Measurements from ENCODE around the gene CACNA2D3.

The CACNA2D3 gene

DNA sequence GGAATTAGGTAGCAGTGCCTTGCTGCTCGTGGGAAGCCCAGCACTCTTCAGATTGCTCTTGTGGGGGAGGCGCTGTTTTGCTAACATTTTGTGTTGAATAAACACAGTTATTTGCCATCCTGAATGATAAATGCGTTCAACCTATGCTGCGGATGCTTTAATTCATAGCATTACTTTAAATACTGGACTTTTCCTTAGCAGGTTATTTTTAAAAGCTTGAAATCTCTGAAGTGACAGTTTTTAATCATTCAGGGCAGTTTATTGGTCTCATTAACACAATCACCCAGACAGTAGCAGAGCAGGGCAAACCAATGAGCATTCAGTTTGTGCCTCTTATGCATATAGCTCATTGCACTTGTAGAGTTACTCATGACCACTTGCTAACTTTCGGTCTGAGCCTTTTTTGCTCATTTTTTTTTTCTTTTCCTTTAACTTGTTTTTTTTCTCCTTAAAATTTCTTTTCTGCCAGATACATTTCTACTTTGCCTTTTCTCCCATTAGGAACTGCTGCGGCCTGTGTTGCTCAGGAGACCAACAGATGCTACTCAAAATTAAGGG is 5.2 kb downstream of the CACNA2D3 start:
- no peak for DNase-seq (ENCODE audit: low read depth, low spot score)

DNA sequence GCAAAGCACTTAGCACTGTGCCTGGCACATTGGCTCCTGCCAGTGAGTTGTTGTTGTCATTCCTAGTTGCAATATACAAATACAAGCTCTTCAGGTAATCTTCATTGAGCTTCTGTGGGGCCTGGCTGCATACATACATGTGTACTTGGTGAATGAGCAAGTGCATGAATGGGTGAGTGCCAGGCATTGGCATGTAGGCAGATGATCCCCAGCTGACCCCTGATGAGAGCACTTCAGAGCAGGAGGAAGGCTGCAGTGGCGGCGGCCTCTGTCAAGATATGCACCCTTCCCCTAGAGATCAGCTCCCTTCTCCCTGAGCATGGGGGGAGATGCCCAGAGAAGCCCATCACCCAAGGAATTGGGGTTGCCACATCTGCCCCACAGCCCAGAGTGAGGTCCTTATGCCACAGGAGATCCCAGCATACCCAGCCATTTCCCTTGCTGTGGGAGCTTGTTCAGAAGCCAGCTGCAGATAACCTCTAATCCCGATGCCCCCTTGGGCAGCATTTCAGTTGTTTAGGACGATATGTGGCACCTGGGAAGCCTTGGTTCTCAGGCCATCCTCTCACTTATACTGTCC is 8.8 kb downstream of the CACNA2D3 start:
- DNase-seq (ENCODE audit: low read depth, low spot score): no peak

DNA sequence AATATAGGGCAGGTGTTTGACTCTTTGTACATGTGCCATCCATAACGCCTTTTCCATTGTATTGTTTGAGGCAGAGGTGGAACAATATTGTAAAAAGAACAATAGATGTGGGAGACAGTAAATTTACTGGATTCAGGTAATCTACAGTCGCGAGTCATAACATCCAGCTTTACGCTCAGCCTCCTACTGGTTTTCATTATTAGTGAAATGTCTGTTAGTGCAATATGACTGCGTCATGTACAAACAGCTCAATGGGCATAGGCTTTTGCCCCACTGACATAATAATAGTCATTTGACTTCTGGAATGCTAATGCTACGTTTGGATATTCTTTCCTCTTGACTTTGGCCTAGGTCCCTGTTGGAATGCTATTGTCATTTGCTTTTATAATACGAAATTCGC is 9.5 kb downstream of the CACNA2D3 start:
- no peak for DNase-seq (ENCODE audit: low read depth, low spot score)

DNA sequence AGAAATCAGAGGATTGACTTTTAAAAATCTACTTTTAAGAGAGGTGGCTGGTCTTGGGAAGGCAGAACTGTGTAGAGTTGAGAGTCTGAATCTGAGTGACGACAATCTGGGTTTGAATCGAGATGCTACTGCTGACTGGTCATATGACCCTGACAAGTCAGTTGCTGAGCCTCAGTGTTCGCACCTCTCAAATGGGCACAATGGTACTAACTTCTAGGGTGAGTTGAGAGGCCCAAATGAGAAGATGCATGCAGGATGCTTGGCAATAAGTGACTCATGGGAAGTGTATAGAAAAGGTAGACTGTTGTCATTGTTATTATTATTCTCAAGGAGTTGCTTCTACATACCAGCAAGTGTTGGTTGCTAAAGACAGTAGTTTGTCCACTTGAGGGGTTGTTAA is 10.3 kb downstream of the CACNA2D3 start:
- no peak for DNase-seq (ENCODE audit: low read depth, low spot score)

DNA sequence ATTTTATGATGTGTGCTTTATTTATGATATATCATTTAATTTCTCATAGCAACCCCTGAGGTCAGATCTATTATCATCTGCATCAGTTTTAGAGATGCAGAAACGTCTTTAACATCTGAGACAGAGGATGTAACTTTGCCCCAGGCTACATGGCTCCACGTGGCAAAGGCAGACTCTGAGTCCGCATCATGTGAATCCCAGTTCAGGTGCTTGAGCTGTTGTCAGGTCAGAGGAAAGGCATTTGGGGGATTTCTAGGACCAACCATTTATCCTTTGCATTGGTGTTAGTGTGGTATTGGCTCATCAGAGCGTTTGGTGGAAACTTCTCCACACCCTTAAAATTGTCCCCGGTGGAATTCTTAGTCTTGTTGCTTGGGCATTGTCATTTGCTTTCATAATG is 10.8 kb downstream of the CACNA2D3 start:
- DNase-seq (ENCODE audit: low read depth, low spot score): no peak

DNA sequence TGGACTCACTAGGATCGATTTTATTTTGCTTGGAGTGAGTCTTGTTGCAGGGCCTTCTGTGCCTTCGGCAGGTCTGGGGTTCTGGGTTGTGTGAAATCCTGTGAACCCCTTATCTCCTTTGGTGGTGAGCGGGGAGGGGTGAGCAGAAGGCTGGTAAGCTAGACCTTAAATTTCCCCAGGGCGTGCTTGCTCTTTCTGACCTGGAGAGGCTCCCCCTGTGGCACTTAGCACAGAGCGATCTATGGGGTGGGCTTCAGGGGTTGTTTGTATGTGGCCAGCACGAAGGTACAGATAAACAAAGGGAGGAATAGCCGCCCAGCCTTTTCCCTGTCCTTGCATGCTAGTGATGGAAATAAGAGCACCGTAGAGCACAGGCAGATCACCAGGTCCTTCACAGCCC is 11.8 kb downstream of the CACNA2D3 start:
- no peak for DNase-seq (ENCODE audit: low read depth, low spot score)

DNA sequence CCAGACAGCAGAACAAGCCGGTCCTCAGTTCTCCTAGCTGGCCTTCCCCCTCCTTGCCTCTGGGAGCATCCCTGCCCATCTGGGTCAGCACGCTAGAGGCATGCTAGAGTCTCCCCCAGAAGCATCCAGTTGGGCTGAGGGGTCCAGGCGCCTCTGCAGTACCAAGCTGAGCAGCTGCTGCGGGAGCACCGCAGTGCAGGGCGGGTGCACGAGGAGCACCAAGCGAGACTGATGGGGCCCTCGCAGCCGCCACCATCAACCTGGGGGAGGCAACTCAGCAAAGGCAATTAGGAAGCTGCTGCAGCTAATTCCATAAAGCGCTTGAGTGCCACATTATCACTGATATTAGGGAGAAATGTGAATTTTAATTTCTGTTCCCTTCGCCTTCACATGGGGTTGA is 12.4 kb downstream of the CACNA2D3 start:
- no peak for DNase-seq (ENCODE audit: low read depth, low spot score)

DNA sequence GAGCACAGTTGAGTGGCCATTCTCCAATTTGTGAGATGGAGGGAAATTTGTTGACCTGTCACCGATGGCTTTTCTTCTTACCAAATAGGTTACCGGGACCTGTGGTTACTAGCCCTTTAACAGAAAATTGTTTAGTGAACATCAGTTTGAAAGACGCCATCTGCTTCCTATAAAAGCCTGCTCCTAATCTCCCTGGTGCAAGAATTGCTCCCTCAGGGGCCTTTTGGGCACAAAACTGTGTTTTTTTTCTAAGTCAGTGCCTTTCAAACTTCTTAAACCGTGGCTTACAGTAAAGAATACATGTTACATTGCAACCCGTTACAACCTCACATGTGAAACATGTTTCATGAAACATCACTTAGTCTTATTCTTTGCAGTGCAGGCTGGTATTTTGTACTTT is 15.0 kb downstream of the CACNA2D3 start:
- no peak for DNase-seq (ENCODE audit: low read depth, low spot score)

DNA sequence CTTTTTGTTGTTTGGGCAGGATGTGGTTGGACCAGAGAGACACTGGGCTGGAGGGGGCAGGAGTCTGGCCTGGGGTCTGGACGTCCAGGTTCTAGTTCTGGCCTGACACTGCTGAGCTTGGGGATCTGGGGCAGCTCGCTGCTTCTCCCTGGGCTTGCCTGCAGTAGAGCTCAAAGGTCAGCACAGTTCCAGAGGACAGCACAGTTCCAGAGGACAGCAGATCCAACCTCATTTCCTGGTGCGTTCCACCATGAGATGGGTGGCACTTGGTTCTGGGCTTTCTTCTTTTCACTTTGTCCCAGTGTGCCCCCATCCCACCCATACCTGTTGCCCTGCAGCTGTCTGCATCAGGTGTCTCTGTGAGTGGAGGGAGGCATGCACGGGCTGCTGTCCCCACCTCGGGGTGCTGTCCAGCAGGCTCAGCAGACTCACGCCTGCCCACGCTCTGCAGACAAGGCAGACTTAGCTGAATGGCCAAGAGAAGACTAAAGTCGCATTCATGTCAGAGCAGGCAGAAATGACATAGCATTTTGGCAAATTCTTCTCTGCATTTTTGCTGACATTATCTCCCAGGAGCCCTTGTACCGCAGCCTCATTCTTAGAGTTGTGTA is 16.7 kb downstream of the CACNA2D3 start:
- no peak for DNase-seq (ENCODE audit: low read depth, low spot score)

DNA sequence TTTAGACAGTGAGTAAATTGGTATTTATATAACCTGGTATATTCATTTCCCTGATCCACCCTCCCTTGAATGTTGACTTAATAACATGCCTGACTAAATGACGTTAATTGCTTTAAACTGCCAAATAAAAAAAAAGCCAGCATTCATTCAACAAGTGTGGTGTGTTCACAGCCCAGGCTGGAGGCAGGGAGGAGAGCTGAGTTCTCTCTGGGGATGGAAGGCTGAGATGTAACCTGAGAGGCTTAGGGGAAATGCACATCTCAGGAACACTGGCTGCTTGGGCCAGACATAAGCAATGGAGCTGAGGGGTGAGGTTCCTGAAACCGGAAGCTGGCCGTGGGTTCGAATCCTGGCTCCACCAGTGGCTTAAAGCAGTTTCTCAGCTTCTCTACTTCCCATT is 17.3 kb downstream of the CACNA2D3 start:
- DNase-seq (ENCODE audit: low read depth, low spot score): no peak

DNA sequence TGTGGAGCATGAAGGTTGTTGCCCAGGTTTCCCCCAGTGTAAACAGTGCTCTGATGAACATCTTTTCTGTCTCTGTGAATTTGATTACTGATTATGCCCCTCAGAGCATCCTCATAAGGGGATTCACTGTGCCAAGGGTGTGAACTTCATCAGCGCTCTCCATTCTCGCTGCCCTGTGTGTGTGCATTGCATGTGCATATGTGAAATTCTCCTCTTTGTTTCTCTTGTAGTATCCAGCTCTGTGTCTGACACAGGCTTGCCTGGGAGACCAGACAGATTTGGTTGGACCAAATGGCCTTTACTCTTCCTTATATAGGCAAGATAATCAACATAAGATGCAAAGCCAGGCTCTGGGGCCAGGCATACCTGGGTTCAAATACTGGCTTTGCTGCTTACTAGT is 21.9 kb downstream of the CACNA2D3 start:
- DNase-seq (ENCODE audit: low read depth, low spot score): no peak

DNA sequence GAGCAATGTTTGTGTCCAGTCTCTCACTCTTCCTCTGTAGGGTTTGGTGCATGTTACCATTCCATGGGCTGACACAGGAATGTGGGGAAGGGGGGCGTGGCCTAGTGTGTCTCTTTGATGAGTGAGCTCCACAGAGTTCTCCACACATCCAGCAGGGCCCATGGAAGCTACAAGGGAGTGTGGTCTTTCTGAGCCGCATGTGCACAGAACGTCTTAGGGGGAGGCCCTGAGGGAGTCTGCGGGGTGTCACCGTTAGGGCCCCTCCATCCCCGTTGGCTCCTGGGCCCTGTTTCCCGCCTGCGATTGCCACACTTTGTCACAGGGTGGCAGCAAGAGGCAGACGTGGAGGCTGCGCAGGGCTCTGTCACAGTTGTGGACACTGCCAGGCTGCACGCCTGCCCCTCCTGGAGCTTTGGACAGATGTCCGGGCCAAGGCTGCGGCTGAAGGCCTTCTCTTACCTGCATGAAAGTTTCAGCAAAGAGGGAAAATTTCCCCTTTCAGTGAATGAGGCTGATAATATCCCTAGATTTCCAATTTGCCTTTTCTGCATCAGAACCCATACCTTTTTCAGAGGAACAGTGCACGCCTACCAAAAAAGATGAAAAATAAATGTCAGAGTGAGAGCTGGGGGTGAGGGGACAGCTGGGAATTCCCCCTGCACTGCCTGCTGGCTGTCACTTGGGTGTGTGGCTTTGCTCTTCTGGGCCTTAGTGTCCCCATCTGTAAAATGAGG is 24.3 kb downstream of the CACNA2D3 start:
- no peak for DNase-seq (ENCODE audit: low read depth, low spot score)

DNA sequence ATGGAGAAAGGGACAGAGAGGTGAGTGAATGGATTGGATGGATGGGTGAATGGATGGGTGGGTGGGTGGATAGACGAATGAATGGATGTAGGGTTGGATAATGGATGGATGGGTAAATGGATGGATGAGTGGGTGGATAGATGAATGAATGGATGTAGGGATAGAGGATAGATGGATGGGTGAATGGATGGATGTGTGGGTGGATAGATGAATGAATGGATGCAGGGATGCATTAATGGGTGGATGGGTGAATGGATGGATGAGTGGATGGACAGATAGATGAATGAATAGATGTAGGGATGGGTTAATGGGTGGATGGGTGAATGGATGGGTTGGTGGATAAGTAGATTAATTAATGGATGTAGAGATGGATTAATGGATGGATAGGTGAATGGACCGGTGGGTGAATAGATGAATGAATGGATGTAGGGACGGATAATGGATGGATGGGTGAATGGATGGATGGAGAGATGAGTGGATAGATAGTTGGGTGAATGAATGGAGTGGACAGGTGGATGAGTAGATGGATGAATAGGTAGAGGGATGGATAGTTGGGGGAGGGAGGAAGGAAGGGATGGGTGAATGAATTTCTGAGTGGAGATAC is 28.6 kb downstream of the CACNA2D3 start:
- no peak for DNase-seq (ENCODE audit: low read depth, low spot score)

DNA sequence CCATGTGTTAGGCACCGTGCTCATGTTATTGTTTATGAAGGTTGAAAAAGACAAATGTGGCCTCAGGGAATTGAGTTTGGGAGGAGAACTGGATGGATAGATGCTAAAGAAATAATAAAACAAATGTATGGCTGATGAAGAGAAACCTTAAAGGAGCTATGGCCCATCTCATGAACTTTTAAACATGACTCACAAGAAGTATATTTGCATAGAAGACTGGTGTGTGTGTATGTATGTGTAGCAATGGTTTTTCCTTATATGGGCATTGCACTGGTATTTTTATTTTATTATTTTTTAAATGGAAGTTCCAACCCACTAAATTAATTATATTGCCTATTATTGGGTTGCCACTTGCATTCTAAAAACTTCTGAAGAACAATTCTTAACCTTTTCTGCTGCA is 31.1 kb downstream of the CACNA2D3 start:
- DNase-seq (ENCODE audit: low read depth, low spot score): no peak

DNA sequence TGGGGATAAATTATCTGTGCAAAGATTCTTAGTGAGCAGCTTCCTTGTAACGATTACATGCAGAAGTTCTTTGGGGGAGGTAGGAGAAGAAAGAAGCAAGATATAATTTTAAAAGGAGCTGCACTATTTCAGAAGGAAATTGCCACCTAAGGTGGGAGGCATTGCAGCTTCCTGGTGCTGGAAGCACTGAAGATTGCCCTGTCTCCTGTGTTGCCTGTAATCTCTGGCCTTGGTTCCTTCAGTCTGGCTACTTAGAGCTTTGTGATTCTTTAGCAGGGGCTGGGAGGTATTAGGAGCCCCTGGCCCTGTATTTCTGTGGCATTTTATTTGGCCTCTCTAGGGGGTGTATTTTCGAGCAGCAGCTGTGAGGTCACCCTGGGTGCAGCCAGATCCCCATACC is 35.5 kb downstream of the CACNA2D3 start:
- no peak for DNase-seq (ENCODE audit: low read depth, low spot score)

DNA sequence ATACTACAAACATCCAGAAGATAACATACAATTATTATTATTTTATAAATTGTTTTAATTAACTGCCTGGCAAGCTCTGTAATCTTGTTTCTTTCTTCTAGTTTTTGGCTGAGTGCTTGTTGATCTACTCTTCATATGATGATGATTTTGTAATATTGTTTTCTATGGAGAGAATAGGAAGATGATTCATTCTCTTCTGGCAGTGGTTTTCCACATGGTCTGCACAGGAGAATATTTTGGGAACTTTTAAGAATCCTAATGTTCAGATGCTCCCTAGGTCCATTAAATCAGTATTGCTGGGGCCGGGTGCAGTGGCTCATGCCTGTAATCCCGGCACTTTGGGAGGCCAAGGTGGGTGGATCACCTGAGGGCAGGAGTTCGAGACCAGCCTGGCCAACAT is 37.6 kb downstream of the CACNA2D3 start:
- no peak for DNase-seq (ENCODE audit: low read depth, low spot score)

DNA sequence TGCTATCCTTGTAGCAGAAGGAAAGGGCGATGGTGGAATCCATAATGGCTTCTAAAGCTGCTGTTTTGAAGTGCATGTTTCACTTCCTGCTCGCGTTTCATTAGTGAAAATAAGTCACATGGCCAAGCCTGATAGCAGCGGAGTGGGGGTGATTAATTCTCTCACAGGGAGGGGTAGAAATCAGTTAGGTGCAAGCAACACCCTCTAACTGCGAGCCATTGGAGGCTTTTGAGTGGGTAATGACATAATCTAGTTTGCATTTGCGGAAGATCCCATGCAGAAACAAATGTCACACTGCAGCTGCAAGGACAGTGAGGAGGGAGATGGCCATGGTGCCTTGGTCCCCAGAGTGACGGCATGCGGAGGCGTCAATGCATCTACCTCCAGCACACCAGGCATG is 41.1 kb downstream of the CACNA2D3 start:
- no peak for DNase-seq (ENCODE audit: low read depth, low spot score)

DNA sequence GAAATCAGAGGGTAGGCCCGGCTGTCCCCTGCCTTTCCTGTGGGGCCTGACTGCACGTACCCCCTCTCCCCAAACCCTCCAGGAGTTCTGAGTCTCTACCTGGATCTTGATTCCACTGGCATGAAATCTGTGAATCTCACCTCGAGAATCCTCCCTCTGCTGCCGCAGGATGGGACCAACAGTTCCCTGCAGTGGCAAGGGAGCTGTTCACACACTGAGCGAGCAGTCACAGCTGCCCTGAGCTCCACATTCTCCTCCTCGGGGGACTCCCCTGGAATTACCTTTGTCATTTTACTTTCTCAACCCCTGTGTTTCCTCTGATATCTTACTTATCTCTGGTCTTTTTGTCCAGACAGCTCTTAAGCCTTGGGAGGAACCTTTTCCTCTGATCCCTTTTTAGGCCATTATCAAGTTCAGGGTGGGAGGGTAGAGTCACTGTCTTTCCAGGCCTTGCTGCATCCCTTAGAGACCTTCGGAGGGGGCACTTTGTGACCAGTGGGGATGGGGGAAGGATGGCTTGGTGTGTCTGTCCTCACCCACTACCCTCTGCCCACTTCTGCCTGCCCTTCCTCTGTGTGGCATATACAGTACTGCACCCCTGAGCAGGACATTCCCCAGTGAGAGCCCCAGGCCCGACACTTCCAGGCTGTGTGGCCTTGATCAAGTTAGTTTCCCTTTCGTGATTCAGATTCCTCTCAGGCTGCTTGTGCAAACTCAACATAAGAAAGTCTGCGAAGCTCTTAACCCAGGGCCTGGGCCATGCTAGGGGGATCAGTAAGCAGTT is 42.0 kb downstream of the CACNA2D3 start:
- no peak for DNase-seq (ENCODE audit: low read depth, low spot score)

DNA sequence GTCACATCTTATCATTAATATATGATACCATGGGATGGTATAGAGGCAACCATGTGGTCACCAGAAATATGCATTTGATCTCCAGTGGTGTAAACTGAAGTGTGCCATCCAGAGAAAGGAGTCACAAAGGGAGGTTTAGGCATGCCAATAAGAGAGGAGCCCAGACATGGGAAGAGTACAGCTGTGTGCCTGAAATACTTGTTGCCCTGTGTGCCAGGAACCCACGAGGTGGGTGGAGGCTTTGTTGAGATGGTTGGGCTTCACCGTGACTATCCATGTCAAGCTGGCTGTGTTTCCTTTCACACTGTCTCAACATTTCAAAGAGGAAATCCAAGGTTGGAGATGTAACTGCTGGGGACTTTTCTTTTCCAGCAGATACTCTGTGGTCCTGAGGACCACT is 43.5 kb downstream of the CACNA2D3 start:
- DNase-seq (ENCODE audit: low read depth, low spot score): no peak

DNA sequence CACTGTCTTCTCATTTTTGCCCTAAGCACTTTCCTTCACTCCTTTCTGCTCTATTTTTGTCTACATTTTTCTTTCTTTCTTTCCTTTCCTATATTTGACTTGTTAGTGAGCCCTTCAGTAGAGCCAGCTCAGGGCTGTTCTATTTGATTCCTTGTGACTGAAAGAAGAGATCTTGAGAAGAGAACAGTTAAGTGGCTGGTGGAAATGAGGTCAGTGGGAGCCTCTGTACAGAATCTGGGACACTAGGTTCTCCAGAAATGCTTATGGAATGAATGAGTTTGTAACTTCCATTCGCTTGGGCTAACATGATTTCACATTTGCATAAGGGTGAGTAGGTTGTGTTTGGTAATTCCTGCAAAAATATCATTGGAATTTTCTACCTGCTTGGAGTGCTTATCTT is 45.6 kb downstream of the CACNA2D3 start:
- DNase-seq (ENCODE audit: low read depth, low spot score): no peak

DNA sequence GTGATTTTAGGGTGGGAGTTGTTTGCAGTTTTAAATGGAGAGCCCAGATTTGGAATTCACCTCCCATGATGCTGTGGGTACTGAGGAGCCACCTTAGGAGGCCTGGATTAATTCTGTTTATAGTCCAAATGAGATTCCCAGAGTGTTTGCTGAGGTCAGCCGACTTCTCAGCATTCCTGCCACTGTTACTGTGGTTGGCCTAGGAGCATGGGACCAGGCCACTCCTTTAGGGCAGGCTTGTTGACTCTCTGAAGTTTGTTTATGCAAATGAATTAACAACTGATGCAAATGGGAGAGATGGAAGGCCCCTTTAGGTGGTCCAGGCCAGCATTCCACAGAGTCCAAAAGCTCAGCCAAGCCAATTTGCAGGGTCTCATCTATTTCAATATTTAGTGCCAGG is 46.1 kb downstream of the CACNA2D3 start:
- no peak for DNase-seq (ENCODE audit: low read depth, low spot score)

DNA sequence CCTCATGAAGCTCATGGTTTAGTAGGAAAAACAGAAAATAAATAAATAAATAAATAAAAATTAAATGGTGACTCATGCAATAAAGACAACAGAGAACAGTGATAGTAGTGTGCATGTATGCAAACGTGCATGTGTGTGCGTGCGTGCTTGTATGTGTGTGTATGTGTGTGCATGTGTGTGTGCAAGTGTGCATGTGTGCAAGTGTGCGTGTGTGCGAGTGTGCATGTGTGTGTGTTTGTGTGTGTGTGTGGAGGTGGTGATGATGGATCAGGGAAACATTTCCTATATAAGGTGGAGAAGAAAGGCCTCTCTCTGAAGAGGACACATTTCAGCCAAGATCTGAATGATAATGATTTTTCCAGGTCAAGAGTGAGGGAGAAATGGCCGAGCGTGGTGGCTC is 47.2 kb downstream of the CACNA2D3 start:
- DNase-seq (ENCODE audit: low read depth, low spot score): no peak
